OCI-LY7 (cell line): ENCODE results near the gene URB2. TPM values are rescaled to one million over a fixed set of nuclear protein-coding genes. Genes with fewer than 3 reads are reported as not detected.

Experiments
- BruUV-seq: library from RNA; stranded (reverse); fragments of 400-500 nt; replicated peaks from 2 replicates; lab custom pipeline; 2021; lab: Mats Ljungman, UMichigan
- CTCF ChIA-PET: fragments of 300-600 bp; sonication (Branson Sonifier 250); formaldehyde crosslinking; loops from one replicate; lab custom pipeline; 2022; ENCODE audit warnings: antibody characterized with exemption; ENCODE audit not compliant: unreplicated experiment; lab: Charles Lee
- POLR2A ChIA-PET: fragments of 300-600 bp; sonication (Branson Sonifier 250); formaldehyde crosslinking; loops from one replicate; lab custom pipeline; 2022; ENCODE audit warnings: antibody characterized with exemption; lab: Charles Lee
- DNase-seq: peaks from one replicate; pipeline ENCODE4 v3.0.0-alpha.2; 2015; ENCODE audit warnings: low spot score
- H2AFZ ChIP-seq: fragments of 200-600 bp; sonication (generic), shearing (Covaris generic); 2 replicates; pipeline ENCODE4 v1.6.1; 2014; ENCODE audit warnings: mild to moderate bottlenecking, antibody characterized with exemption, low read length, moderate library complexity
- H3K27ac ChIP-seq: fragments of 200-600 bp; sonication (generic); 2 replicates; pipeline ENCODE4 v1.5.1; 2014; ENCODE audit warnings: mixed run types, low read depth, mild to moderate bottlenecking, moderate library complexity, low read length, inconsistent platforms; ENCODE audit not compliant: poor library complexity, severe bottlenecking
- H3K36me3 ChIP-seq: fragments of 200-600 bp; sonication (generic); 2 replicates; pipeline ENCODE4 v1.6.1; 2014; ENCODE audit warnings: mild to moderate bottlenecking, antibody characterized with exemption, low read length, moderate library complexity, mixed read lengths; ENCODE audit not compliant: insufficient read depth
- H3K4me1 ChIP-seq: fragments of 200-600 bp; sonication (generic); 2 replicates; pipeline ENCODE4 v1.5.1; 2014; ENCODE audit warnings: mild to moderate bottlenecking, low read length; ENCODE audit not compliant: insufficient read depth, poor library complexity, severe bottlenecking
- H3K4me2 ChIP-seq: fragments of 200-600 bp; sonication (generic); 2 replicates; pipeline ENCODE4 v1.6.1; 2014; ENCODE audit warnings: mild to moderate bottlenecking, low read length
- H3K4me3 ChIP-seq: fragments of 200-600 bp; sonication (generic); 2 replicates; pipeline ENCODE4 v1.5.1; 2014; ENCODE audit warnings: mild to moderate bottlenecking, low read depth, low read length; ENCODE audit not compliant: poor library complexity, severe bottlenecking
- H3K79me2 ChIP-seq: fragments of 200-600 bp; sonication (generic); 2 replicates; pipeline ENCODE4 v1.6.1; 2016; ENCODE audit warnings: low read depth, mild to moderate bottlenecking, low read length, moderate library complexity, mixed read lengths; ENCODE audit not compliant: insufficient read depth
- H3K9me2 ChIP-seq: fragments of 200-600 bp; sonication (generic); 2 replicates; pipeline ENCODE4 v1.6.1; 2016; ENCODE audit warnings: mild to moderate bottlenecking, low read length, mixed read lengths; ENCODE audit not compliant: insufficient read depth
- H3K9me3 ChIP-seq: fragments of 200-600 bp; sonication (generic); 2 replicates; pipeline ENCODE4 v1.6.1; 2014; ENCODE audit warnings: mild to moderate bottlenecking, mixed run types, low read length, mixed read lengths
- H4K20me1 ChIP-seq: fragments of 200-600 bp; sonication (generic); 2 replicates; pipeline ENCODE4 v1.6.1; 2014; ENCODE audit warnings: mild to moderate bottlenecking, antibody characterized with exemption, low read length, moderate library complexity, mixed read lengths; ENCODE audit not compliant: insufficient read depth
- EZH2phosphoT487 ChIP-seq: fragments of 200-600 bp; sonication (generic); IDR thresholded peaks from 2 replicates; pipeline ENCODE4 v1.6.1; 2018; ENCODE audit warnings: low read depth, borderline replicate concordance, mild to moderate bottlenecking, mixed run types, antibody characterized with exemption, low read length, moderate library complexity, mixed read lengths
- intact Hi-C: fragments of 100-400 bp; cut with micrococcal nuclease; formaldehyde crosslinking; loops from one replicate; pipeline ENCODE4 v1.10.0; 2022; ENCODE audit not compliant: unreplicated experiment
- total RNA-seq, 2 experiments: library from RNA; depleted of rRNA in 1 of 2; stranded (reverse); fragments of >200 nt in 1 of 2; shearing (Covaris generic) in 1 of 2; gene quantifications; 2 replicates each; pipeline ENCODE4 v1.2.3, GENCODE V29; 2014 to 2022
- TF ChIP-seq, protein P1 (sequence below): fragments of 200-600 bp; sonication (generic); conservative IDR thresholded peaks from 2 replicates; pipeline ENCODE4 v1.5.1; 2014; ENCODE audit warnings: mild to moderate bottlenecking, antibody characterized with exemption, low read length, moderate library complexity, mixed read lengths

The URB2 gene
- total RNA-seq, 2 experiments from 2014 or later = 25.1 to 30.2 TPM

DNA sequence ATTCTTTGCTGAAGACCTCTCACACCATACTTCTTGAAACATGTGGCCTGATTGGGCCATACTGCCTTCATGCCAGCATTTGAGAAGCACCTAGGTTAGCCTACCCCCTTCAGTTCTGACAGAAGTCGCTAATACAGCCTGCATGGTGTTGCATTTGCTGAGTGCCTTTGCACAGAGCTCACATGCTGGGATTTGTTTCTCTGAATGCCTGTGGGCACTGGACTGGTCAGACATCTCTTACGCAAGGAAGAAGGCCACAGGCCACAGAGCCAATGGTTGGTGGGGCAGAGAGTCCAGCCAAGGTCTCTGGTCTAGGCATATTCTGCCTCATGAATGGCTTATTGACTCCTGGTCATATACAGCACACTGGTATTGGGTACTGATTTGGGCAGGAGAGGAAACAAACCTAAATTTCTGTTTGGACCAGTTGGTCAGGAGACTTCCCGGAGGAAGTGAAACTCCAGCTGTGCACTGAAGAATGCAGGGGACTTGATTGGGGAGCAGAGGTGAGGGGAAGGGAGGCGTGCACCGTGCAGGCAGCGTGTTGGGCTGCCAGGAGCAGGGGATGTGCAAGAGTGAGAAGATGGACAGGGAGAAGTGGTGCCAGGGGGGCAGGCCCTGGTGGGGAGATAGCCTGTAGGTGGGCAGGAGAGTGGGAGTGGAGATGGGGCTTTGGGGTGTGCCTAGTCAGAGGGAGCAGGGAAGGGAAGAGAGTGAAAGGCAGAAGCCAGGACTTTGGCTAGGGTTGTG is 18.1 kb downstream of the URB2 start:
- Histone ChIP-seq H2AFZ (no peak overlapping the region), H3K9me2 (no peaks in the 10 kb centered on the region), H3K36me3 (peaks cover 98% of the 10 kb centered on the region), H4K20me1 (peaks cover 12% of the 10 kb centered on the region; the same call in 1 of the 2 replicates), H3K79me2 (peaks cover 42% of the 10 kb centered on the region), H3K4me2 (peak overlapping the region; percentile 44), H3K4me1 (peaks cover 22% of the 10 kb centered on the region), H3K27ac (peak overlapping the region; percentile 48), H3K4me3 (peak overlapping the region; percentile 5), H3K9me3 (no peaks in the 10 kb centered on the region)
- DNase-seq = peak; percentile 58
- intact Hi-C loops = no loop called here
- no TSS peak for BruUV-seq
- CTCF ChIA-PET = no interaction called here
- POLR2A ChIA-PET = no interaction called here
- TF ChIP-seq, protein P1, sequence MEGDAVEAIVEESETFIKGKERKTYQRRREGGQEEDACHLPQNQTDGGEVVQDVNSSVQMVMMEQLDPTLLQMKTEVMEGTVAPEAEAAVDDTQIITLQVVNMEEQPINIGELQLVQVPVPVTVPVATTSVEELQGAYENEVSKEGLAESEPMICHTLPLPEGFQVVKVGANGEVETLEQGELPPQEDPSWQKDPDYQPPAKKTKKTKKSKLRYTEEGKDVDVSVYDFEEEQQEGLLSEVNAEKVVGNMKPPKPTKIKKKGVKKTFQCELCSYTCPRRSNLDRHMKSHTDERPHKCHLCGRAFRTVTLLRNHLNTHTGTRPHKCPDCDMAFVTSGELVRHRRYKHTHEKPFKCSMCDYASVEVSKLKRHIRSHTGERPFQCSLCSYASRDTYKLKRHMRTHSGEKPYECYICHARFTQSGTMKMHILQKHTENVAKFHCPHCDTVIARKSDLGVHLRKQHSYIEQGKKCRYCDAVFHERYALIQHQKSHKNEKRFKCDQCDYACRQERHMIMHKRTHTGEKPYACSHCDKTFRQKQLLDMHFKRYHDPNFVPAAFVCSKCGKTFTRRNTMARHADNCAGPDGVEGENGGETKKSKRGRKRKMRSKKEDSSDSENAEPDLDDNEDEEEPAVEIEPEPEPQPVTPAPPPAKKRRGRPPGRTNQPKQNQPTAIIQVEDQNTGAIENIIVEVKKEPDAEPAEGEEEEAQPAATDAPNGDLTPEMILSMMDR = no peak
- no peak for TF ChIP-seq EZH2phosphoT487

DNA sequence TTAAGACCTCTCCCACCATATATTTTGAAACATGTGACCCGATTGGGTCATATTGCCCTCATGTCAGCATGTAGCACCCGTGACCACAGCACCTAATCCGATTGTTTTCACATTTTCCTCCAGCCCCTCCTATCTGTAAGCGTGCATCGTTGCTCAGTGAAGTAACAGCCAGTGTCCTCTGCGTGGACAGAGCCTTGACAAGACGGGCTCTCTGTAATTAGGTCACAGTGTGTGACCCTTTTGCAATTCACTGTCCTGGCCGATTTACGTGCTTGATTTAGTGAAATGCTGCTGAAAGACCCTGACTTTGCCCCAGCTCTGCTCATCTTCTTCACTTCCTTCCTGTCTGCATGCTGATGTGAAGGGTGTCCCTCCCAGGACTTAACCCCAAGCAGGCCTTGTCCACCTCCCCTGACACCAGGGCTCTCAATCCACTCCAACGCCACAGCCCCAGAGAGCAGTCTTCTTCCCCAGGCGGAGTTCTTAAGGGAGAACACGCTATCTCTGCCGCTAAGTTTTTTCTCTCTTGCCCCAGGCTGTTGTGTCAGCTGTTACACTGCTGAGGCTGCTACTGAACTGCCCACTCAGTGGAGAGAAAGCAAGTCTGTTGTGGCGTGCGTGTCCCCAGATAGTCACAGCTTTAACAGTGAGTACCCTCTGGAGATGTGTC is 19.4 kb downstream of the URB2 start:
- peaks cover 98% of the 10 kb centered on the region for H3K36me3 ChIP-seq
- no TSS peak for BruUV-seq
- H3K4me1 ChIP-seq = peaks cover 22% of the 10 kb centered on the region
- H3K27ac ChIP-seq = no peak overlapping the region
- no peaks in the 10 kb centered on the region for H3K9me3 ChIP-seq
- TF ChIP-seq EZH2phosphoT487 = no peak
- TF ChIP-seq, protein P1 = no peak
- peaks cover 29% of the 10 kb centered on the region for H3K79me2 ChIP-seq
- H3K4me2 ChIP-seq = no peak overlapping the region
- ChIA-PET POLR2A (no interaction called here), CTCF (no interaction called here)
- H4K20me1 ChIP-seq = 0 out of 2 replicates have a peak, but pooled peaks cover 12% of the 10 kb centered on the region
- DNase-seq = no peak
- H2AFZ ChIP-seq = no peak overlapping the region
- H3K9me2 ChIP-seq = no peaks in the 10 kb centered on the region
- intact Hi-C loops = no loop called here
- no peak overlapping the region for H3K4me3 ChIP-seq

DNA sequence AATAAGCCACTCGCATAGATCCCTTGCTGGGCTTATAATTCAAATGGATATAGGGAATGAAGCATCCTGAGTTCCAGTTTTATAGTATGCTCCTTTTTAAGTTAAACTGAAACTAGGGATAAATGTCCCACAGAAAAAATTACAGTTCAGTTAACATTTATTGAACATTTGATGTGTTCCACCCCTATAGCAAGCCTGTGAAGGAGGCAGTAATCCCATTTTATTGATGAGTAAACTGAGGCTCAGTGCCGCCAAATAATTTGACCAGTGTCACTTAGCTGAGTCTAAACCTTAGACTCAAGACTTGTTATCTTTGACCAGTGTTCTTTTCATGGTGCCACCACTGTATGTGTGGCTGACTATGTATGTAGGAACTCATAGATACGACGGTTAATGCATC is 22.4 kb downstream of the URB2 start:
- H3K27ac ChIP-seq = no peak overlapping the region
- ChIA-PET POLR2A (no interaction called here), CTCF (no interaction called here)
- peaks cover 15% of the 10 kb centered on the region for H3K4me1 ChIP-seq
- intact Hi-C loops = no loop called here
- H4K20me1 ChIP-seq = 0 out of 2 replicates have a peak, but pooled peaks cover 10% of the 10 kb centered on the region
- no peak overlapping the region for H3K4me2 ChIP-seq
- H3K9me2 ChIP-seq = no peaks in the 10 kb centered on the region
- H3K4me3 ChIP-seq = no peak overlapping the region
- no peak overlapping the region for H2AFZ ChIP-seq
- no peak for DNase-seq
- H3K79me2 ChIP-seq = peaks cover 3% of the 10 kb centered on the region; the same call in 1 of the 2 replicates
- no TSS peak for BruUV-seq
- H3K36me3 ChIP-seq = peaks cover 99% of the 10 kb centered on the region
- TF ChIP-seq EZH2phosphoT487 = no peak
- TF ChIP-seq, protein P1 = no peak
- no peaks in the 10 kb centered on the region for H3K9me3 ChIP-seq
